Measurements from ENCODE around the gene IFI6. TPM values are rescaled to one million over a fixed set of nuclear protein-coding genes. Genes with fewer than 3 reads are reported as not detected.
A peak's percentile ranks its signal among the peaks of the same experiment; 100 is the strongest.

Gene IFI6
- total and polyA plus RNA-seq, 2 of the 13 experiments (the other 11 are each of a cell fraction or from before 2014, with no cell fraction given): 12.9 to 13.2 TPM

GRCh38 chr1:27671964-27672749 lies at the start of gene IFI6 (continued):
- TF ChIP-seq MTERF4 (CRISPR knock-in tag; IDR thresholded peaks at IDR 0.05) (no peak), ZNF225 (CRISPR knock-in tag; IDR thresholded peaks at IDR 0.05) (no peak), ZNF431 (CRISPR knock-in tag; IDR thresholded peaks at IDR 0.05; ENCODE audit: borderline replicate concordance, low read depth) (no peak), RXRA (CRISPR knock-in tag; IDR thresholded peaks at IDR 0.05) (no peak), TBL1XR1 (IDR thresholded peaks at IDR 0.05; ENCODE audit: borderline replicate concordance, low read length, partially characterized antibody) (no peak), HNRNPL (IDR thresholded peaks at IDR 0.05; ENCODE audit: low read depth, low read length) (no peak), ZNF501 (CRISPR knock-in tag; IDR thresholded peaks at IDR 0.05) (0 out of 2 replicates have a peak, but pooled peaks have one; percentile 3), ZSCAN29 (CRISPR knock-in tag; conservative IDR thresholded peaks at IDR 0.05) (0 out of 2 replicates have a peak, but pooled peaks have one; percentile 48), ZNF768 (CRISPR knock-in tag; IDR thresholded peaks at IDR 0.05) (no peak), ZNF83 (CRISPR knock-in tag; IDR thresholded peaks at IDR 0.05; ENCODE audit: borderline replicate concordance) (no peak), ATF7-NPFF (CRISPR knock-in tag; IDR thresholded peaks at IDR 0.05; ENCODE audit: low read depth) (no peak), TIGD3 (CRISPR knock-in tag; IDR thresholded peaks at IDR 0.05; ENCODE audit: borderline replicate concordance) (no peak), ZNF20 (CRISPR knock-in tag; IDR thresholded peaks at IDR 0.05) (no peak), KLF13 (CRISPR knock-in tag; IDR thresholded peaks at IDR 0.05) (no peak), ZNF644 (CRISPR knock-in tag; IDR thresholded peaks at IDR 0.05; ENCODE audit: low read depth) (0 out of 2 replicates have a peak, but pooled peaks have one; percentile 20), ARID3A (IDR thresholded peaks at IDR 0.05; ENCODE audit: low read depth, low read length) (no peak), PHF8 (CRISPR knock-in tag; IDR thresholded peaks at IDR 0.05) (0 out of 2 replicates have a peak, but pooled peaks have one; percentile 24), ZNF557 (CRISPR knock-in tag; IDR thresholded peaks at IDR 0.05) (no peak), ATF1 (CRISPR knock-in tag; IDR thresholded peaks at IDR 0.05) (peak; percentile 42; the same call in 1 of the 2 replicates), MATR3 (CRISPR knock-in tag; IDR thresholded peaks at IDR 0.05) (no peak), ZNF761 (CRISPR knock-in tag; conservative IDR thresholded peaks at IDR 0.05) (no peak), EZH2 (conservative IDR thresholded peaks at IDR 0.05; ENCODE audit: low read depth, low read length) (no peak), GATAD2A (CRISPR knock-in tag; IDR thresholded peaks at IDR 0.05) (0 out of 2 replicates have a peak, but pooled peaks have one; percentile 27), KLF16 (CRISPR knock-in tag; IDR thresholded peaks at IDR 0.05) (no peak), FOXA1 (IDR thresholded peaks at IDR 0.05) (no peak), FOXA1 (CRISPR knock-in tag; IDR thresholded peaks at IDR 0.05) (0 out of 2 replicates have a peak, but pooled peaks have one; percentile 8), HMG20A (CRISPR knock-in tag; IDR thresholded peaks at IDR 0.05; ENCODE audit: borderline replicate concordance) (no peak)
